Tibial artery (tissue), 4 donors: ENCODE results near the gene ALPG.
"Not testable (repeated sequence)": the region's sequence is repeated elsewhere in the genome, so short reads cannot be mapped to it uniquely, and the experiment has no call there.

Experiments used
- DNase-seq, 2 donors: peaks; one replicate each; pipeline ENCODE4 v3.0.0-alpha.2; 2019
- H3K27ac ChIP-seq, 2 donors: fragments of 200-600 bp; sonication (generic) in 1 of 2; 1 replicate in 1 of 2; 2 replicates in 1 of 2; pipeline ENCODE4 v1.5.1; 2018 to 2019; ENCODE audit warnings: mild to moderate bottlenecking in 1 of 2
- H3K27me3 ChIP-seq, 2 donors: fragments of 200-600 bp; sonication (generic) in 1 of 2; one replicate each; pipeline versions ENCODE4 v1.5.1 to v1.6.0; 2016 to 2019
- H3K36me3 ChIP-seq, 3 donors: fragments of 200-600 bp; sonication (generic) in 2 of 3; one replicate each; pipeline ENCODE4 v1.5.1; 2016 to 2019; ENCODE audit warnings: mild to moderate bottlenecking in 2 of 3
- H3K4me1 ChIP-seq, 4 donors: fragments of 200-600 bp; sonication (generic) in 2 of 4; 1 replicate in 3 of 4; 2 replicates in 1 of 4; pipeline ENCODE4 v1.5.1; 2016 to 2019
- H3K4me3 ChIP-seq, 2 donors: fragments of 200-600 bp; sonication (generic) in 1 of 2; 1 replicate in 1 of 2; 2 replicates in 1 of 2; pipeline ENCODE4 v1.5.1; 2018 to 2019; ENCODE audit warnings: mild to moderate bottlenecking in 2 of 2
- H3K9me3 ChIP-seq, 3 donors: fragments of 200-600 bp; sonication (generic) in 1 of 3; one replicate each; pipeline ENCODE4 v1.5.1; 2016 to 2019
- CTCF ChIP-seq, 2 experiments: fragments of 200-600 bp in 1 of 2; fragments of 450-650 bp in 1 of 2; IDR thresholded peaks; one replicate each; pipeline ENCODE4 v1.5.1; 2017 to 2019; ENCODE audit warnings: antibody characterized with exemption in 2 of 2, mild to moderate bottlenecking in 1 of 2, moderate library complexity in 1 of 2
- intact Hi-C: fragments of 100-400 bp; cut with DNase I; formaldehyde crosslinking; loops from one replicate; pipeline ENCODE4 v1.15.0; 2023; ENCODE audit warnings: low total_unique reads

ALPG gene

GRCh38 chr2:232377319-232377718 is 29.3 kb upstream of the ALPG start:
- intact Hi-C loops = no loop called here
- no peaks in the 10 kb centered on the region for H3K4me1 ChIP-seq

GRCh38 chr2:232377841-232378734 is 28.6 kb upstream of the ALPG start:
- no peak overlapping the region for H3K4me3 ChIP-seq

More at GRCh38 chr2:232377319-232377718, 29.3 kb upstream of the ALPG start:
- no peaks in the 10 kb centered on the region for H3K9me3 ChIP-seq
- no peak overlapping the region for H3K4me3 ChIP-seq
- peaks cover 0 to 40% of the 10 kb centered on the region in 2 donors for H3K27me3 ChIP-seq
- no peak for TF ChIP-seq CTCF (IDR thresholded peaks at IDR 0.05)
- H3K36me3 ChIP-seq = no peaks in the 10 kb centered on the region
- no peak overlapping the region for H3K27ac ChIP-seq
- peak in 1 of 2 donors; percentile 29 for DNase-seq

GRCh38 chr2:232378735-232379151 is 27.9 kb upstream of the ALPG start, which contains the start of gene ALPP:
Gene ALPP (plus strand): TSS chr2:232378751. CDS start chr2:232378803, 52 bp downstream.
- DNase-seq = peak in 1 of 2 donors; percentile 54
- H3K4me1 ChIP-seq, H3K36me3 ChIP-seq, intact Hi-C loops, H3K4me3 ChIP-seq, H3K27ac ChIP-seq, H3K9me3 ChIP-seq: not testable (repeated sequence)
- peaks cover 0 to 54% of the 10 kb centered on the region in 2 donors for H3K27me3 ChIP-seq

More at GRCh38 chr2:232377841-232378734, 28.6 kb upstream of the ALPG start:
- Histone ChIP-seq H3K9me3 (no peaks in the 10 kb centered on the region), H3K27me3 (peaks cover 0 to 47% of the 10 kb centered on the region in 2 donors), H3K36me3 (no peaks in the 10 kb centered on the region), H3K27ac (no peak overlapping the region), H3K4me1 (no peaks in the 10 kb centered on the region)
- no peak for TF ChIP-seq CTCF (IDR thresholded peaks at IDR 0.05)
- intact Hi-C loops = no loop called here
- peak in 1 of 2 donors; percentile 48 for DNase-seq

DNA sequence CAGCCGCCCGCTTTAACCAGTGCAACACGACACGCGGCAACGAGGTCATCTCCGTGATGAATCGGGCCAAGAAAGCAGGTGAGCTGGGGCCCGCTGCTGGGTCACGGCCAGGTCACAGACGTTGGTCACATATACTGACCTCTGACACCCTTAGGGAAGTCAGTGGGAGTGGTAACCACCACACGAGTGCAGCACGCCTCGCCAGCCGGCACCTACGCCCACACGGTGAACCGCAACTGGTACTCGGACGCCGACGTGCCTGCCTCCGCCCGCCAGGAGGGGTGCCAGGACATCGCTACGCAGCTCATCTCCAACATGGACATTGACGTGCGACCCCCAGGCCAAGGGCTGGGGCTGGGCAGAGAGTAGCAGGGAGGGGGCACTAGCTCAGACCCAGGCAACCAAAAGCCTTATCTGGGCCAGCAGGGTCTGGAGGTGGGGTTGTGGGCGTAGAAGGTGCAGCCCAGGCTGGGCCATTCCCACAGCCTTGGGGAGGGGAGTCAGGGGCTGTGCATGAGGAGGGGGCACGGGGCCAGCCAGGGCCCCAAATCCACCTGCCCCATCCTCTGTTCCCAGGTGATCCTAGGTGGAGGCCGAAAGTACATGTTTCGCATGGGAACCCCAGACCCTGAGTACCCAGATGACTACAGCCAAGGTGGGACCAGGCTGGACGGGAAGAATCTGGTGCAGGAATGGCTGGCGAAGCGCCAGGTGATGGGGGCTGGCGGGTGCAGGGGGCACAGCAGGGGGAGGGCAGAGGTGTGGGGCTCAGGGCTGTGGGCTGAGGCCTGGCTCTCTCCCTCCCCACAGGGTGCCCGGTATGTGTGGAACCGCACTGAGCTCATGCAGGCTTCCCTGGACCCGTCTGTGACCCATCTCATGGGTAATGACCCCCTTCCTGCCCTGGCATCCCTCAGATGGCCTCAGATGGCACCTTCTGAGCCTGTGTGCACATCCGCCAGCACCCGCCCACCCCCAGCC is 26.7 kb upstream of the ALPG start:
- DNase-seq = peak in 1 of 2 donors; percentile 56
- H3K36me3 ChIP-seq, H3K4me3 ChIP-seq: not testable (repeated sequence)

GRCh38 chr2:232381204-232382031 is 25.2 kb upstream of the ALPG start:
- peaks cover 0 to 71% of the 10 kb centered on the region in 2 donors for H3K27me3 ChIP-seq
- intact Hi-C loops, H3K9me3 ChIP-seq, H3K4me1 ChIP-seq, H3K27ac ChIP-seq, H3K4me3 ChIP-seq, H3K36me3 ChIP-seq: not testable (repeated sequence)
- DNase-seq = peak in 1 of 2 donors; percentile 54

More for the DNA sequence above, 26.7 kb upstream of the ALPG start:
- H3K9me3 ChIP-seq, H3K4me1 ChIP-seq, H3K27ac ChIP-seq, intact Hi-C loops: not testable (repeated sequence)
- H3K27me3 ChIP-seq = peaks cover 0 to 60% of the 10 kb centered on the region in 2 donors

DNA sequence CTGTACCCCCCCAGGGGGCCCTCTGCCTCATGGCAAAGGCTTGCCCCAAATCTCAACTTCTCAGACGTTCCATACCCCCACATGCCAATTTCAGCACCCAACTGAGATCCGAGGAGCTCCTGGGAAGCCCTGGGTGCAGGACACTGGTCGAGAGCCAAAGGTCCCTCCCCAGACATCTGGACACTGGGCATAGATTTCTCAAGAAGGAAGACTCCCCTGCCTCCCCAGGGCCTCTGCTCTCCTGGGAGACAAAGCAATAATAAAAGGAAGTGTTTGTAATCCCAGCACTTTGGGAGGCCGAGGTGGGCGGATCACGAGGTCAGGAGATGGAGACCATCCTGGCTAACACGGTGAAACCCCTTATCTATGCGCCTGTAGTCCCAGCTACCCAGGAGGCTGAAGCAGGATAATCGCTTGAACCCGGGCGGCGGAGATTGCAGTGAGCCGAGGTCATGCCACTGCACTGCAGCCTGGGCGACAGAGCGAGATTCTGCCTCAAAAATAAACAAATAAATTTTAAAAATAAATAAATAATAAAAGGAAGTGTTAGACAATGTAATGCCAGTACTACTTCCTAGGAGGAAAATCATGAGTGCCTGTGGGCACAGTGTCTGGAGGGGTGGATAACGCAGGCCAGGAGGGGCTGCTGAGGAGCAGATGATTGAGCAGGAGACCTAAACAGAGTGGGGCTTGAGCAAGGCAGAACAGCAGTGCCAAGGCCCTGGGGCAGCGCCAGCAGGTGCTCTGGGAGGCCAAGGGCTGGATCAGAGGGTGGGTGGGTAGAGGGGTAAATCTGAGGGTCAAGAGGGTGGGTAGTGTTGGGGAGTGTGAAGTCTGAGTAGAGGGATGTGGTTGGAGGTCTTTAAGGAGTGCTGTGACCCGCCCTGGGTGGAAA is 24.1 kb upstream of the ALPG start:
- H3K9me3 ChIP-seq = no peaks in the 10 kb centered on the region
- intact Hi-C loops = no loop called here
- no peak overlapping the region for H3K27ac ChIP-seq
- DNase-seq = no peak
- H3K36me3 ChIP-seq = no peaks in the 10 kb centered on the region
- no peak overlapping the region for H3K4me3 ChIP-seq
- peaks cover 0 to 13% (median 9%) of the 10 kb centered on the region in 4 donors for H3K4me1 ChIP-seq
- TF ChIP-seq CTCF (IDR thresholded peaks at IDR 0.05) = no peak
- peaks cover 0 to 78% of the 10 kb centered on the region in 2 donors for H3K27me3 ChIP-seq
